HG03095 (cell line): ENCODE results near the gene RINL.
"Not testable (repeated sequence)": the region's sequence is repeated elsewhere in the genome, so short reads cannot be mapped to it uniquely, and the experiment has no call there.

Experiments used
- ATAC-seq: cut with Tn5 transposase; IDR thresholded peaks from one replicate; pipeline ENCODE4 v1.9.1; 2021; ENCODE audit warnings: moderate library complexity; ENCODE audit not compliant: unreplicated experiment

RINL gene

GRCh38 chr19:38878575-38879399 lies 712 bp upstream of the RINL start:
- no peak for ATAC-seq

- ATAC-seq: no peak
Observed at GRCh38 chr19:38875656-38876395, 2.2 kb downstream of the RINL start.

GRCh38 chr19:38873400-38873799 lies 4.7 kb downstream of the RINL start:
- not testable (repeated sequence) for ATAC-seq

- no peak for ATAC-seq
Observed at GRCh38 chr19:38870612-38871011, 7.5 kb downstream of the RINL start.

GRCh38 chr19:38869836-38870607 lies 8.1 kb downstream of the RINL start:
- peak; percentile 58 for ATAC-seq

GRCh38 chr19:38869160-38869835 lies 8.8 kb downstream of the RINL start:
- no peak for ATAC-seq

- ATAC-seq: no peak
Observed at GRCh38 chr19:38868551-38868950, 9.5 kb downstream of the RINL start.

- ATAC-seq: no peak
Observed at GRCh38 chr19:38867171-38867780, 10.8 kb downstream of the RINL start.

GRCh38 chr19:38862321-38863059 lies 15.6 kb downstream of the RINL start:
- ATAC-seq: no peak

GRCh38 chr19:38861368-38861767 lies 16.7 kb downstream of the RINL start:
- no peak for ATAC-seq

- not testable (repeated sequence) for ATAC-seq
Observed at GRCh38 chr19:38859631-38860204, 18.4 kb downstream of the RINL start.

GRCh38 chr19:38856813-38857212 lies 21.3 kb downstream of the RINL start:
- ATAC-seq: no peak

- ATAC-seq: not testable (repeated sequence)
Observed at GRCh38 chr19:38855751-38856150, 22.3 kb downstream of the RINL start.

GRCh38 chr19:38854961-38855360 lies 23.1 kb downstream of the RINL start:
- not testable (repeated sequence) for ATAC-seq

- no peak for ATAC-seq
Observed at GRCh38 chr19:38853214-38853613, 24.9 kb downstream of the RINL start.

GRCh38 chr19:38852231-38853044 lies 25.6 kb downstream of the RINL start:
- ATAC-seq: no peak

- no peak for ATAC-seq
Observed at GRCh38 chr19:38851622-38852230, 26.3 kb downstream of the RINL start.

- no peak for ATAC-seq
Observed at GRCh38 chr19:38850976-38851621, 27.0 kb downstream of the RINL start.
